Left ventricle myocardium inferior (tissue), 1 donor: ENCODE measurements around the gene HOMER3. TPM values are rescaled to one million over a fixed set of nuclear protein-coding genes. Genes with fewer than 3 reads are reported as not detected.
"Not testable (repeated sequence)": the region's sequence is repeated elsewhere in the genome, so short reads cannot be mapped to it uniquely, and the experiment has no call there.

Source experiments
- DNase-seq: peaks from one replicate; pipeline ENCODE4 v3.0.0-alpha.2; 2020
- H3K27ac ChIP-seq: fragments of 200-600 bp; replicated peaks from 2 replicates; pipeline ENCODE4 v1.8.0; 2021
- H3K27me3 ChIP-seq: fragments of 200-600 bp; 2 replicates; pipeline ENCODE4 v1.8.0; 2021; ENCODE audit warnings: low read depth
- H3K36me3 ChIP-seq: fragments of 200-600 bp; 2 replicates; pipeline ENCODE4 v1.8.0; 2021
- H3K4me1 ChIP-seq: fragments of 200-600 bp; 2 replicates; pipeline ENCODE4 v1.8.0; 2021
- H3K4me3 ChIP-seq: fragments of 200-600 bp; 2 replicates; pipeline ENCODE4 v1.8.0; 2021; ENCODE audit warnings: mild to moderate bottlenecking, moderate library complexity
- H3K9me3 ChIP-seq: fragments of 200-600 bp; replicated peaks from 2 replicates; pipeline ENCODE4 v1.8.0; 2021
- intact Hi-C: fragments of 100-400 bp; cut with micrococcal nuclease; formaldehyde crosslinking; loops from one replicate; pipeline ENCODE4 v1.11.0; 2022
- total RNA-seq: library from RNA; stranded (reverse); fragmentation: NEBNext Ultra II Directional; extraction: Animal tissue kit (Norgen Biotek cat#: 25700); gene quantifications from one replicate; pipeline ENCODE4 v1.2.1, GENCODE V29; 2021
- TF ChIP-seq, protein P1 (sequence below): fragments of 200-600 bp; IDR thresholded peaks from 2 replicates; pipeline ENCODE4 v1.8.0; 2021; ENCODE audit warnings: antibody characterized with exemption, mild to moderate bottlenecking, borderline replicate concordance
- donor health status: DM: no; HTN: yes; CAD: no; lungs with severe emphysema.

The HOMER3 gene
- total RNA-seq, 1 donor from 2014 or later = 14.7 TPM

DNA sequence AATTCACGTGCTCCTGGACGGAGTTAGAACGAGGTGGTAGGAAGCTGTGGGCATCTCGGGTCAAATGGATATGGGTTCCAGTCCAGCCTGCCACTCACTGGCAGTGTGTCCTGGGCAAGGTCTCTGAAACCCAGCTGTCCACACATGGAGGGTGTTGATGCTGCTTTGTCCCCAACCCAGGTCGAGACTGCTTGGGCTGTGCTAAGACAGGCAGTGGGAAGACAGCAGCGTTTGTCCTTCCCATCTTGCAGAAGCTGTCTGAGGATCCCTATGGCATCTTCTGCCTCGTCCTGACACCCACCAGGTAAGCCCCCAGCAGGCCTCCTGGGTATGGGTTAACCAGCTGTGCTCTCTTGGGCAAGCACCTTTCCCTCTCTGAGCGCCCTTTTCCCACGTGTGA, 20.6 kb downstream of the HOMER3 start:
- H3K27me3 ChIP-seq = no peaks in the 10 kb centered on the region
- peaks cover 50% of the 10 kb centered on the region for H3K4me1 ChIP-seq
- H3K36me3 ChIP-seq = peaks cover 45% of the 10 kb centered on the region
- intact Hi-C loops = no loop called here
- no peaks in the 10 kb centered on the region for H3K9me3 ChIP-seq
- TF ChIP-seq, protein P1, sequence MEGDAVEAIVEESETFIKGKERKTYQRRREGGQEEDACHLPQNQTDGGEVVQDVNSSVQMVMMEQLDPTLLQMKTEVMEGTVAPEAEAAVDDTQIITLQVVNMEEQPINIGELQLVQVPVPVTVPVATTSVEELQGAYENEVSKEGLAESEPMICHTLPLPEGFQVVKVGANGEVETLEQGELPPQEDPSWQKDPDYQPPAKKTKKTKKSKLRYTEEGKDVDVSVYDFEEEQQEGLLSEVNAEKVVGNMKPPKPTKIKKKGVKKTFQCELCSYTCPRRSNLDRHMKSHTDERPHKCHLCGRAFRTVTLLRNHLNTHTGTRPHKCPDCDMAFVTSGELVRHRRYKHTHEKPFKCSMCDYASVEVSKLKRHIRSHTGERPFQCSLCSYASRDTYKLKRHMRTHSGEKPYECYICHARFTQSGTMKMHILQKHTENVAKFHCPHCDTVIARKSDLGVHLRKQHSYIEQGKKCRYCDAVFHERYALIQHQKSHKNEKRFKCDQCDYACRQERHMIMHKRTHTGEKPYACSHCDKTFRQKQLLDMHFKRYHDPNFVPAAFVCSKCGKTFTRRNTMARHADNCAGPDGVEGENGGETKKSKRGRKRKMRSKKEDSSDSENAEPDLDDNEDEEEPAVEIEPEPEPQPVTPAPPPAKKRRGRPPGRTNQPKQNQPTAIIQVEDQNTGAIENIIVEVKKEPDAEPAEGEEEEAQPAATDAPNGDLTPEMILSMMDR = no peak
- peak overlapping the region; percentile 94 for H3K4me3 ChIP-seq
- DNase-seq = no peak
- no peak overlapping the region for H3K27ac ChIP-seq

DNA sequence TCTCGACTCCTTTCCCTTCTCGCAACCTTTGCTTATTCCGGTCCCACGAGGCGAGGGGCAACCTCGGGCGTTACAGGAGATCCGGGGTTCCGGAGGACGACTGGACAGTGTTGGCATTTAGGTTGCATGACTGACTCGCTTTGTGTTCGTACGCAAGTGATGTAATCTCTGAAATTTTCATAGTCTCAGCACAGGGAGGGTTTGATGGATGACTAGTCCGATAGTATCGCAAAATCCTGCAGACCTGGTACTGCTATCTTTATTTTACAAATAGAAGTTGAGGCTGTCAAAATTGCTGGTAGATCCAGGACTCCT, 21.2 kb downstream of the HOMER3 start:
- Histone ChIP-seq H3K9me3 (no peaks in the 10 kb centered on the region), H3K36me3 (peaks cover 45% of the 10 kb centered on the region), H3K4me1 (peaks cover 51% of the 10 kb centered on the region), H3K4me3 (peak overlapping the region; percentile 94), H3K27me3 (no peaks in the 10 kb centered on the region), H3K27ac (peak overlapping the region; percentile 82)
- DNase-seq = no peak
- TF ChIP-seq, protein P1 = no peak
- intact Hi-C loops = no loop called here

DNA sequence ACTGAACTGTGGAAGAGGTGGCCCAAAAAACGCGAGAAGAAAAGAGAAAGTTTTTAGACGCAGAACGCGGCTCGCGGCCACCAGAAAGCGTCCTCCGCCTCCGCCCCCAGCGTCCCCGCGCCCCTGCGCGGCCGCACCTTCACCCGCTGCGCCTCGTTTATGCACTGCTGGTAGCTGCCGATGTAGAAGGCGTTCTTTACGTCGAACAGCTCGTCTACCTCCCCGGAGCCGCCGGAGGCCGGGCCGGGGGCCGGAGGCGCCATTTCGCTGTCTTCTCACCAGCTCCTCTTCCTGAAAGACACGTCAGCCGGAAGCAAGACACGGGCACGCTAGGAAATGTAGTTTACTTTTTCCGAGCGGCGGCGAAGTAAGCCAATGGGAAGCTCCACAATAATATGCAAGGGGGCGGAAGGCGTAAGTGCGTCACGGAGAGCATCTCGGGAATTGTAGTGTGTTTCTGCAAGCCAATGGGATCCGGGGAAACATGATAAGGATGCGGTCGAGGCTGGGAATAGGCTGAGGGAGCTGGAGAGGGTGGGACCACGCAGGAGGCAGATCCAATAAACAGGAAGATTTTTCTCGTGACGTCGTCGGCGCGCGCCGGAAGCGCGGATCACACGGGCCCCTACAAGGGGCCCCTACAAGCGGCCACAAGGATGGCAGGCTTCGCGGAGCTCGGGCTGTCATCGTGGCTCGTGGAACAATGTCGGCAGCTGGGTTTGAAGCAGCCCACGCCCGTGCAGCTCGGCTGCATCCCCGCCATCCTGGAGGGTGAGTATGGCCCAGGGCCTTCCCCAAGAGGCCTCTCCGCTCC, 21.7 kb downstream of the HOMER3 start, which contains the start of the genes COPE and DDX49:
Gene COPE, minus strand, starts transcription at position 302 of the 814 bp plus-strand sequence. Its CDS starts 39 bp downstream, at position 263.
Gene DDX49, plus strand, starts transcription at position 630 of the 814 bp plus-strand sequence. Its CDS starts 27 bp downstream, at position 657.
- H3K36me3 ChIP-seq = peaks cover 43% of the 10 kb centered on the region
- H3K9me3 ChIP-seq = no peaks in the 10 kb centered on the region
- intact Hi-C loops = no loop called here
- peak within 1 kb of the TSS; percentile 94 for H3K4me3 ChIP-seq
- H3K27me3 ChIP-seq = no peaks in the 10 kb centered on the region
- TF ChIP-seq, protein P1 = no peak
- peak within 1 kb of the TSS; percentile 96 for H3K27ac ChIP-seq
- peaks cover 51% of the 10 kb centered on the region for H3K4me1 ChIP-seq
- DNase-seq = peak; percentile 98

DNA sequence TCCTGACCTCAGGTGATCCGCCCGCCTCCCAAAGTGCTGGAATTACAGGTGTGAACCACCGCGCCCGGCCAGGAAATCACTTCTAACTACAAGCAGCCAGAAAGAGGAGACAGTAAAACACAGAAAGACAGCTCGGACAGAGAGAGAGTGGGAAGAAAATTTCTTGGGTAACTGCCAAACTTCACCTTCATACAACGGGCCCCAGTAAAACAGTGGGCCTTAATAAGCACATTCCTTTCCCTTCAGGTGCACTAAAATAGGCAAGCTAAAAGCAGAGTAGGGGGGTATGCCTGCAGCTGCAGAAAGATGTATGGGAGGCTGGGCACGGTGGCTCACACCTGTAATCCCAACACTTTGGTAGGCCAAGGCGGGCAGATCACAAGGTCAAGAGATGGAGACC, 23.4 kb downstream of the HOMER3 start:
- Histone ChIP-seq H3K4me3 (peak overlapping the region; percentile 94), H3K36me3 (peaks cover 36% of the 10 kb centered on the region), H3K4me1 (peaks cover 56% of the 10 kb centered on the region)
- DNase-seq, H3K27me3 ChIP-seq, H3K27ac ChIP-seq, H3K9me3 ChIP-seq, intact Hi-C loops: not testable (repeated sequence)

DNA sequence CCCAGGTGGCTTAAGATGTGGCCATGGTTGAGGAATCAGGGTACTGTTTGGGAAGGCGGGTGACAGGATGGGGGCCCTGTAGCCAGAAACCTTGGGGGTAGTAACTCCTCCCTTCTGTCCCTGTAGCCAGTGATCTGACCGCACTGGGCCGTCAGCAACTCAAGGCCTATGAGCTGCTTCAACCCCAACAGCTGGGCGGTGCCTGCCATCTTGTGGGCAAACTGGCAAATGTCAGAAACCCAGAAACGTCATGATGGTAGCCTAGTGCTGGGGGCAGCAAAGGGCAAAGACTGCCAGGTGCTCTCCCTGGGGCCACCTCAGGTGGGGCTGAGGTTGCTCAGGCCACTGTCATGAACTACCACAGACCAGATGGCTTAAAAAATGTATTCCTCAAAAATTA, 25.4 kb downstream of the HOMER3 start:
- intact Hi-C loops = no loop called here
- Histone ChIP-seq H3K27me3 (no peaks in the 10 kb centered on the region), H3K4me1 (peaks cover 49% of the 10 kb centered on the region), H3K27ac (no peak overlapping the region), H3K4me3 (no peak overlapping the region), H3K9me3 (no peaks in the 10 kb centered on the region), H3K36me3 (peaks cover 32% of the 10 kb centered on the region)
- DNase-seq = no peak
- TF ChIP-seq, protein P1 = peak; percentile 39

DNA sequence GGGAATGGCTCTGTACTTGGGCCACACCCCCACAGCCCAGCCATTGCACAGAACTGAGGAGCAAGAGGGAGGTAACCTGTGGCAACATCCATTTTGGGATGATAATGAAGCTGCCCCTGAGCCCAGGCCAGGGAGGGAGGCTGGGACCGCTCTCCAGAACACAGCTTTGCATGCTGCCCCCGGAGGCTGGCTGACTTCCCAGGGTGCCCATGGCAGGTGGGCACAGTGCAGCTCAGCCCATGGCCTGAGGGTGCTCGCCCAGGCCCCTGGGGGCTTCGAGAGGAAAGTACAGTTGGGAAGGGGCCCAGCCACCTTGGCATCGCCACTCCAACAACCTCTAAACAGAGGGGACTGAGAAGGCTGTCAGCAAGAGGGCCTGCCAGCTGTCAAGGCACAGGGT, 27.6 kb downstream of the HOMER3 start:
- Histone ChIP-seq H3K36me3 (peaks cover 43% of the 10 kb centered on the region), H3K27ac (no peak overlapping the region), H3K4me1 (peaks cover 30% of the 10 kb centered on the region), H3K9me3 (no peaks in the 10 kb centered on the region), H3K4me3 (no peak overlapping the region), H3K27me3 (no peaks in the 10 kb centered on the region)
- intact Hi-C loops = no loop called here
- TF ChIP-seq, protein P1 = no peak
- no peak for DNase-seq
